Stimulated activated naive CD4-positive, alpha-beta T cell (primary cell): ENCODE data around the gene OGDH.
"Not testable (repeated sequence)": the region's sequence is repeated elsewhere in the genome, so short reads cannot be mapped to it uniquely, and the experiment has no call there.

Experiments
- DNase-seq, 6 experiments: peaks; one replicate each; lab custom pipeline; 2025; lab: John Stamatoyannopoulos, UW

OGDH gene

DNA sequence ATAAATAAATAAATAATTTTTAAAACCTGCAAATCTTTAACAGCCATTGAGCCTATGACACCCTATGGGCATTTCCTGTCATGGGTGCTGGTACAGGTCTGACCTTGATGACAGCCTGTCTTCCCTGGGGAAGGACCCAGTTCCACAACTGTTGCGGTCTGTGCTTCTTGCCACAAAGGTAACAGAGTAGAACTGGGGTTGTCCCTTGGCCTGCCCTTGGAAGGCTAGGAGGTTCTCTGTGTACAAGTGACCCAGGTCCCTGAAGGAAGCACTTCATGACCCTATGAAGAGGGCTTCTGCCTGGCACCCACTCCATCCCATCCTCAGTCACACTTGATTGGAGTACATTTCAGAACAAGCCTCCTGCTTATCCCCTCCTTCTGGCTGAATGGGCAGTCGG is 66.9 kb downstream of the OGDH start:
- DNase-seq = no peak

DNA sequence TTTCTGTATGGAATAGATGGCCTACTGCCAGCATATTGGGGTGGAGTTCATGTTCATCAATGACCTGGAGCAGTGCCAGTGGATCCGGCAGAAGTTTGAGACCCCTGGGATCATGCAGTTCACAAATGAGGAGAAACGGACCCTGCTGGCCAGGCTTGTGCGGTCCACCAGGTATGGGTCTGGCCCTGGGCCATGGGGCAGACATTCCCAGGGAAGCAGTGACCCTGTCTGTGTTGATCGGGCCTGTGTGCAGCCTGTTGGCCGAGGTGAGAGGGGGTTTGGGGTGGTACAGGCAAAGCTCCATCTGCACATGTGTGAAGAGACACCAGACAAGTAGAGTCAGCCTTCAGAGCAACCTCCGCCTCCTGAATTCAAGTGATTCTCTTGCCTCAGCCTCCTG is 67.3 kb downstream of the OGDH start:
- DNase-seq = no peak

DNA sequence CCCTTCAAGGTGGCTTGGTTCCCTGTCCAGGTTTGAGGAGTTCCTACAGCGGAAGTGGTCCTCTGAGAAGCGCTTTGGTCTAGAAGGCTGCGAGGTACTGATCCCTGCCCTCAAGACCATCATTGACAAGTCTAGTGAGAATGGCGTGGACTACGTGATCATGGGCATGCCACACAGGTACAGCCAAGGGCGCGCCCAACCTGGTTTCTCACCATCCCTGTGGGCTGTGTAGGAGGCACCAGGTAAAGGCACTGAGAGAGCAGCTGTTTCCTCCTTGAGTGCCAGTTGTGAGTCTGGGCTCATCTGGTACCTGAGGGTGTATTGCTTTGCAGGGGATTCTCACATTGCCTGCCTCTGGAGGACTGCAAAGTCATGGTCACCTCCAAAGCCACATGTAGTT is 68.0 kb downstream of the OGDH start:
- no peak for DNase-seq

DNA sequence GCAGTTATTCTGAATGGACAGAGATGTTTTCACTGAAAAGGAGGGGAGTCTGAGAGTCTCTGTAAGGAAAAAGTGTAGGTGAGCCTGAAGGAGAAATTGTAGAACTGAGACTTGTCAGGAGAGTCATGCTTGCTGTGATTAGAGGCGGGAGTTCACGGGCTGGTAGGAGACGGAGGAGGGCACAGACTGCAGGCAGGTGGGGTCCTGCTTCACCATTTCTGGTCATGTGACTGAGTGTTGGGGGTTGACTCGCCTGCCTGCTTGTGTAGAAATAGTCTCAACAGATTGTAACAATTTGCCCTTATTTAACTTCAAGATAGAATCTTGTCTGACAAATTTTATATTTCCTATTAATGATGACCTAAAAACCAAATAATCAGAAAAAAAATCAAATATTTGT is 70.3 kb downstream of the OGDH start:
- no peak for DNase-seq

DNA sequence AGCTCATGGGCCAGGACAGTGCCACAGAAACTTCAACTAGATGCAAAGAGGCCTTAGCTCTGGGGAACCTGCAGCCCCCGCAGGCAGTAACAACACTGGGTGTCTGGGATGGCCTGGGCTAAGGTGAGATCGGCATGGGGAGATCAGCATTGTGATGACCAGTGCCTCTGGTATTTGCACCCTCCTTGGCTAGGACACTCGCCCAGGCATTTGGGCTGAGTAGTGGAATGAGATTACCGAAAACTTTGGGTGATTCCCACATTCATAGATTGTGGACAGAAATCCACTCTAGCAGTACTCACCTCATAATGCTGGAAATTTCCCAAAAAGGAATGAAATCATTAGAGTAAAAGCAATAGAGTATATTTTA is 71.7 kb downstream of the OGDH start:
- DNase-seq = no peak

DNA sequence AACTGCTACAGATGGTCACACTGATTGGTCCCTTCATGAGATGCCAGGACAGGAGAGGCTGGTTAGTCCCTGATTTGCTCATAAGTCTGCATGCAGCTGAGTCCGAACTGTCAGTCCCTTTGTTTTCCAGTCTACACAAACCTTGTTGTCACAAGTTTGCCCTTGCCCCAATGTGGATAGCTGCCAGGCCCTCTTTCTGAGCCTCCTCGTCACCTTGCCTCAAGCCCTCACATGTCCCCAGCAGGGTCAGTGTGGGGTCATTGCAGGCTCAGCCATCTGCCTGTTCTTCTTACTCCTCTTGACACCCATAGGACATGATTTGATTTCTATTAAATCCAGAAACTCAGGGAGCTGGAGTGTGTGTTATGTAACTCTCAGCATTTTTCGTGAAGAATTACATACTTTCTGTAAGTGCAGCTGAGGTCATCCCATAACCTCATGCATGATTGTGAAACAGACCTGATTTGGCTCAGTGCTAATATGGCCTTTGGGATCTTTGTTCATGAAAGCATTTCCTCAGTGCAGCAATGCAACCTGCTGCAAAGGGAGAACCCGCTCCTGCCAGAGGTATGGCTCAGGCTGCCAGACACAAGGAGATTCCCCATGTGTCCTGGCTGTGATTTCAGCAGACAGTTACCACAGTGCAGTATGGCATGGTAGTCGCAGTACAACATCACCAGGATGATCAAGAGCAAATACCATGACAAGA is 72.2 kb downstream of the OGDH start:
- DNase-seq = no peak

DNA sequence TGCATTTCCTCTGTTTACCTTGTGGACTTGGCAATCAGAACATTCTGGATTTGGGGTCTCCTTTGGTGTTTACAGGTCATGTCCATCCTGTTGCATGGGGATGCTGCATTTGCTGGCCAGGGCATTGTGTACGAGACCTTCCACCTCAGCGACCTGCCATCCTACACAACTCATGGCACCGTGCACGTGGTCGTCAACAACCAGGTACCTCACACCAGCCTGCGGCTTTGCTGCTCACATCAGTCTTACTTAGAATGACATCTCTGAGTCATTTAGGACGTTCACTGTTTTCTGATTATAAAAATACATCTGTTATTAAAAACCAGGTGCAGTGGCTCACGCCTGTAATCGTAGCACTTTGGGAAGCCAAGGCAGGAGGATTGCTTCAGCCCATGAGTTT is 75.2 kb downstream of the OGDH start:
- DNase-seq = no peak

DNA sequence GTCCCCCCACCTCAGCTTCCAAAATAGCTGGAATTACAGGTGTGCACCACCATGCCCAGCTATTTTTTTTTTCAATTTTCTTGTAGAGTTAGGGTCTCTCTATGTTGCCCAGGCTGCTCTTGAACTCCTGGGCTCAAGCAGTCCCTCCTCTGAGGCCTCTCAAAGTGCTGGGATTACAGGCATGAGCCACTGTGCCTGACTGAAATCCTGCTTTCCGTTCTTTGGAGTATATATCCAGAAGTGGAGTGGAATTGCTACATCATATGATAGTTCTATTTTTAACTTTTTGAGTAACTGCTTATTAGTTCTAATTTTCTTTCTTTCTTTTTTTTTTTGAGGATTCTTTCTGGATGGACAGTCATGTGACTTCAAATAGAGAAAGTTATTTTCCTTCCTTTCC is 79.3 kb downstream of the OGDH start:
- DNase-seq = no peak

DNA sequence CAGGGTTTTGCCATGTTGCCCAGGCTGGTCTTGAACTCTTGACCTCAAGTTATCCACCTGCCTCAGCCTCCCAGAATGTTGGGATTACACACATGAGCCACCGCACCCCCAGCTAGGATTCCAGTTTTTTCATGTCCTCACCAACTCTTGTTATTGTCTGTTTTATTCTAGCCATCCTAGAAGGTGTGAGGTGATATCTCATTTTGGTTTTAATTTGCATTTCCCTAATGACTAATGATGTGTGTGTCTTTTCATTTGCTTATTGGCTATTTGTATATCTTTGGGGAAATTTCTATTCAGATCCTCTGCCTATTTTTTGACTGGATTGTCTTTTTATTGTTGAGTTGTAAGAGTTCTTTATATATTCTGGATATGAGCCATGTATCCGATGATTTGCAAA is 83.0 kb downstream of the OGDH start:
- no peak for DNase-seq

DNA sequence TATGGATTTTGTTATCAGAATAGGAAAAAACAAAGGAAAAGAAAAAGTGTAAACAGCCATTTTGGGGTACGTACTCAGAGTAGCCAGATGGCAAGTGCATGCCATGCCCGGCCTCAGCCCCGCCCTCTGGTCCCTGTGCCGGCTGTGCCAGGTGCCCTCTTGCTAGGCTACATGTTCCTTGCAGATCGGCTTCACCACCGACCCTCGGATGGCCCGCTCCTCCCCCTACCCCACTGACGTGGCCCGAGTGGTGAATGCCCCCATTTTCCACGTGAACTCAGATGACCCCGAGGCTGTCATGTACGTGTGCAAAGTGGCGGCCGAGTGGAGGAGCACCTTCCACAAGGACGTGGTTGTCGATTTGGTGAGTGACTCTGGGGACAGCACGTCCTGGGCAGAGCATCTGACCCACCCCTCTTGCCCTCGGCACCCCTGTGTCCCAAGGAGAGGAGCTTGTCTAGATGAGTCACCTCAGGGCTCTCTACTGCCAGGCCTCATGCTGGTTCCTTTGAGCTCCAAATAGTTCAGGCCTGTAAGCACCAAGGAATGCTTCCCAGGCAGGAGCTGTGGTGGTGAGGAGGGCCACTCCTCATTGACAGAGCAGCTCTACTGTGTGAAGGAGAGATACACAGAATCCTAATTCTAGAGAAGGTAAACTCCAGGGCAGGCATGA is 87.3 kb downstream of the OGDH start:
- DNase-seq = no peak

DNA sequence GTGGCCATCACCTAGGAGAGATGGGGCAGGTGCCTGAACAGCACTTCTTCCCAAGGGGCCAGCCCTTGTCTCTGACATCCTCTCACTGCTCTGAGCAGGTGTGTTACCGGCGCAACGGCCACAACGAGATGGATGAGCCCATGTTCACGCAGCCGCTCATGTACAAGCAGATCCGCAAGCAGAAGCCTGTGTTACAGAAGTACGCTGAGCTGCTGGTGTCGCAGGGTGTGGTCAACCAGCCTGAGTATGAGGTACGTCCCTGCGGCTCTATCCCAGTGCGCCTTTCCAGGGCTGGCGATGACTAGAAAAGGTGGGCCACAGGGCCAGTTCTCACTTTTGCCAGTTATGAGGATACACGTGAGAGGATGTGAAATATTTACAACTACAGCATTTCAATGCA is 87.9 kb downstream of the OGDH start:
- DNase-seq = no peak

DNA sequence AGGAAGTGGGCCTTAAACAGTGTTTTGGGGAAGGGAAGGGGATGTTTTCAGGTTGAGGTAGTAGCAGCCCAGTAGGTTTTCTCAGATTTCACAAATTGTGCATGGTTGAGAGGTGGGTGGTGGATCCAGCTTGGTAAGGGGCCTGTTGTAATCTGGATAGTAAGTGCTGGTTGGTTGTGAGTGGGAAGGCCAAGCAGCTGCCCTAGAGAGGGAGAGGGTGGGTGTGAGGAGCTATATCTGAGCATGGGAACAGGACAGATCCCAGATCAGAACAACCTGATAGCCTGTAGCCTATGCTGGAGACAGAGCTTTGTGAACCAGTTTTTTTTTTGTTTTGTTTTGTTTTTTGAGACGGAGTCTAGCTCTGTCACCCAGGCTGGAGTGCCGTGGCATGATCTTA is 88.3 kb downstream of the OGDH start:
- no peak for DNase-seq

DNA sequence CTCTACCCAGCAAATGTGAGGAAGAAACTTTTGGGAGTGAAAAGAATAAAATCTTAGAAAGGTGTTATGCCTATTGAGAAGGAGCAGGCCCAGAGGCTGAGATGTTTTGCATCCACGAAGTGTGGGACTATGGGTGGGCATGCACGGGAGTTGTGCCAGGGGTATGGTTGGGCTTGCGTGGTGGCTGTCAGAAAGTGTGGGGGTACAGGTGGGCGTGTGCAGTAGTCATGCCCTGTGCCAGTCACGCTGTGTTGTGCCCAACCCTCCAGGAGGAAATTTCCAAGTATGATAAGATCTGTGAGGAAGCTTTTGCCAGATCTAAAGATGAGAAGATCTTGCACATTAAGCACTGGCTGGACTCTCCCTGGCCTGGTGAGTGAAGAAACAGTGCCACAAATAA is 89.3 kb downstream of the OGDH start:
- no peak for DNase-seq

DNA sequence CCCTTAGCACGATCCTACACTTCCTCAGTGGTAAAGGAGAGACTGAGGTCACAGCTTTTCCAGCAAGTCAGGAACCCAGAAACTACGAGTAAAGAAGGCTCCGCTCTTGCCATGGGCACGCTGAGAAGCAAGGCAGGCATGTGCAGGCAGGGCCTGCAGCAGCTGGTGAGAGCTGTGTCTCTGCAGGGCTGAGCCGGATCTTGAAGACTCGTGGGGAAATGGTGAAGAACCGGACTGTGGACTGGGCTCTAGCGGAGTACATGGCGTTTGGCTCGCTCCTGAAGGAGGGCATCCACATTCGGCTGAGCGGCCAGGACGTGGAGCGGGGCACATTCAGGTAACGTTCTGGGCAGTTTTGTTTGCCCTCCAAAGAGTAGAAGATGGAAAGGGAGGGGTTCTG is 90.3 kb downstream of the OGDH start:
- no peak for DNase-seq

DNA sequence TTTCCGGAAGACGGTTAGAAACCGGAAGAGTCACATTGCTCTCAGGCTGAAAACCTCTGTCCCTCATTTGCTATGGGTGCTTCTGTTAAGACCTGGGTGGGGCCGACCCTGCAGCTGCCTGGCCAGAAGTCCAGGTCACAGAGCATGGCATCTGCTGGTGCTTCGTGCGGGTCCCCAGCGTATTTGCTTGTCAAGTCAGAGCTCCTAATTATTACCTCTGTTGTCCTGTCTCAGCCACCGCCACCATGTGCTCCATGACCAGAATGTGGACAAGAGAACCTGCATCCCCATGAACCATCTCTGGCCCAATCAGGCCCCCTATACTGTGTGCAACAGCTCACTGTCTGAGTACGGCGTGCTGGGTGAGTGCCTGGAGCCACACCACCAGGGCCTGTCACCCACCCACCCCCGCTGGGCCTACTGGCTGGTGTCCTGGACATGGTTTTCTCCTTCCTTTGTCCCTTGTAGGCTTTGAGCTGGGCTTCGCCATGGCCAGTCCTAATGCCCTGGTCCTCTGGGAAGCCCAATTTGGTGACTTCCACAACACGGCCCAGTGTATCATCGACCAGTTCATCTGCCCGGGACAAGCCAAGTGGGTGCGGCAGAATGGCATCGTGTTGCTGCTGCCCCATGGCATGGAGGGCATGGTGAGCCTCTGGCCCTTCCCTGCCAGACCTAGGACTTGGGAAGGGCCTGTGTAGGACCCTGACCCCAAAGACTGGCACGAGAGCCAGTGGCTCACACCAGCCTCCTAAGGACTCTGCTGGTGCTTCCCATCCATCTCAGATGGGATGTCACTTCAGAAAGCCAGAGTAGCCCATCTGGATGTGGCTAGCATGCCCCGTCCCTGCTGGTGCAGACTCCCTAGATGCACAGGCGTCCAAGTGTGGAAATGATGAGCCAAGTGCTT is 91.0 kb downstream of the OGDH start:
- no peak for DNase-seq

DNA sequence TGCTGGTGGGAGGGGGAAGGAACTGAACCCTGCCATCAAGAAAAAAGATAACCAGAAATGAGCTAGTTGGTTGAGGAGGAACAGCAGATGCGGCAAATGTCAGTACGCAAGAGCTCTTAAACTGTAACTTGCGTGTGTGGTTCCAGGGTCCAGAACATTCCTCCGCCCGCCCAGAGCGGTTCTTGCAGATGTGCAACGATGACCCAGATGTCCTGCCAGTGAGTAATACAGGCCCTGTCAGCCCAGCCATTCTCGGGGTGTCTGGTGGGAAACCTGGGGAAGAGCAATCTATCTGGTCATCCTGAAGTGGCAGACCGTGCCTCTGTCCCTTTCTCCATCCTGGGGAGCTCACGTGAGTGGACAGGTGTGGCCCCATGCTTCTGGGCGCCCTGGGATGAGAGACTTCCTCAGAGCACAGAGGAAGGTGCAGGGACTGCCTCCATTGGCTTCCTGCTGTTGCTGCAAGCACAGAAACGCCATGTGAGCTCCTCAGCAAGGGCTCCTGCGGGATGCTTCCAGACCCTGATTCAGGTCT is 91.7 kb downstream of the OGDH start:
- DNase-seq = no peak

DNA sequence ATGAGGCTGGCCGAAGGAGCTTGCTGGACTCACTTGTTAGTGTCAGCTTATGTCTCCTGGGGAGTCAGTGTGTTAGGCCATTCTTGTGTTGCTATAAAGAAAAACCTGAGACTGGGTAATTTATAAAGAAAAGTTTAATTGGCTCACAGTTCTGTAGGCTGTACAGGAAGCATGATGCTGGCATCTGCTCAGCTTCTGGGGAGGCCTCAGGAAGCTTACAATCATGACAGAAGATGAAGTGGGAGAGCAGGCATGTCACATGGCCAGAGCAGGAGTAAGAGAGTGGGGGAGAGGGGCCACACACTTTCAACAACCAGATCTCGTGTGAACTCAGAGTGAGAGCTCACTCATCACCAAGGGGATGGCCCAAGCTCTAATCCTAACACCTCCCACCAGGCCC is 93.2 kb downstream of the OGDH start:
- not testable (repeated sequence) for DNase-seq

DNA sequence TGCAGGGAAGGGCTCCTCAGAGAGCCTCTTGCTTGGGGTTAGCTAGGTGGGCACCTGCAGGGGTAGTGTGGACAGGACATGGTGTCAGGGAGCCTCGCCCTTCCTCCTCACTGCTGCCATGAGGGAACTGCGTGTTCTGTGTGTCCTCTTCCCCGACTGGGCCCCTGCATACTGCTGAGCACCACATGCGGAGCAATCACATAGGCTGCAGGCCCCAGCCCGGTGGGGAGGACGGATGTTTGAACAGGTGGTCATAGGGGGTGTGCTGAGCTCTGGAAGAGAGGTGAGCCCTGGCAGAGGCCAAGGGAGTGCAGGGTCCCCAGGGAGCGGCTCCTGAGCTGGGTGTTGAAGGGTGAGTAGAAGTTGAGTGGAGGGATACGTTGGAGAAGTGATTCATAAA is 93.9 kb downstream of the OGDH start:
- no peak for DNase-seq

DNA sequence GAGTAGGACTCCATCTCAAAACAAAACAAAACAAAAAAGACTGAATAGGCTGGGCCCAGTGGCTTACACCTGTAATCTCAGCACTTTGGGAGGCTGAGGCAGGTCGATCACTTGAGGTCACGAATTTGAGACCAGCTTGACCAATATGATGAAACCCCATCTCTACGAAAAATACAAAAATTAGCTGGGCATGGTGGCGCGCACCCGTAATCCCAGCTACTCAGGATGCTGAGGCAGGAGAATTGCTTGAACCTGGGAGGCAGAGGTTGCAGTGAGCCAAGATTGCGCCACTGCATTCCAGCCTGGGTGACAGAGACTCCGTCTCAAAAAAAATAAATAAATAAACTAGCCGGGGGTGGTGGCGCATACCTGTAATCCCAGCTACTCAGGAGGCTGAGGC is 97.0 kb downstream of the OGDH start:
- DNase-seq = not testable (repeated sequence)

DNA sequence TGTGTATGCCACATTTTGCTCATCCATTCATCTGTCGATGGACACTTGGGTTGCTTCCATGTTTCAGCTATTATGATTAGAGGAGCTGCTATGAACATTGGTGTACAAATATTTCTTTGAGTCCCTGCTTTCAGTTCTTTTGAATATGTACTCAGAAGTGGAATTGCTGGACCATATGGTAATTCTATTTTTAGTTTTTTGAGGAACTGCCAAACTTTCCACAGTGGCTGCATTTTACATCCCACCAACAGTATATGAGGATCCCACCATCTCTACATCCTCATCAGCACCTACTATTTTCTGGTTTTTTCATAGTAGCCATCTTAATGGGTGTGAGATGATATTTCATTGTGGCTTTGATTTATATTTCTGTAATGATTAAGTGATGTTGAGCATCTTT is 97.5 kb downstream of the OGDH start:
- DNase-seq = no peak

DNA sequence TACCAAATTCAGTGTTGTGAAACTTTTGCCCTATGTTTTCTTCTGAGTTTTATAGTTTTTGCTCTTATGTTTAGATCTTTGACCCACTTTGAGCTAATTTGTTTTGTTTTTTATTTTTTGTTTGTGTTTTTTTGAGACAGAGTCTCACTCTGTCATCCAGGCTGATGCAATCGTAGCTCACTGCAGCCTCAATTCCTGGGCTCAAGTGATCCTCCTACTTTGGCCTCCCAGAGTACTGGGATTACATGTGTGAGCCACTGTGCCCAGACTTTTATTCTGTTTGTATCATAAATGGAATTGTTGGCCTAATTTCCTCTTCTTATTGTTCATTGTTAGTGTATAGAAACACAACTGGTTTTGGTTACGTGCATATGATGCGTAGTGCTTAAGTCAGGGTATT is 99.0 kb downstream of the OGDH start:
- no peak for DNase-seq

DNA sequence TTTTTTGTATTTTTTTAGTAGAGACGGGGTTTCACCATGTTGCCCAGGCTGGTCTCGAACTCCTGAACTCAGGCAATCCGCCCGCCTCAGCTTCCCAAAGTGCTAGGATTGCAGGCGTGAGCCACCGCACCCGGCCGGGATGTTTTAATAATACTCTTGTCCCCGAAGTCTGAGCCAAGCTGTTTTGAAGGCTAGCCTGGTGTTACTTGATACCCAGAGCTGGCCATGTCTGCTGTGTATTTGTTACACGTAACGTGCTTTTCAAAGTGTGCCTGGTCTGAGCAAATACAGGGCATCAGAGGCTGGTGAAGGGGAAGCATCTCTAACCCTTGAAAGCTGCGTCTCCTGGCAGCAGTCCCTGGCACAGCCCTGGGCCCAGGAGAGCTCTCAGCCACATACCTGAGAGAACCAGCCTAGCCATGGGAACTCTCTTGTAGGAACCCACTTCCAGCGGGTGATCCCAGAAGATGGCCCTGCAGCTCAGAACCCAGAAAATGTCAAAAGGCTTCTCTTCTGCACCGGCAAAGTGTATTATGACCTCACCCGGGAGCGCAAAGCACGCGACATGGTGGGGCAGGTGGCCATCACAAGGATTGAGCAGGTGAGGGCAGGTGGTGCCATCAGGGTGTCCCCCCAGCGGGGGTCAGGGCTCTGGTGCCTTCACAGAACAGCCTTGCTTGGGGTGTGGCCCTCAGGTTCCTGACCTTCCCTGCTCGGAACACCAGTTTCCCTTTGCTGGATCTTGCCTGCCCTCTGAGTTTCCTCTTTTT is 100.5 kb downstream of the OGDH start:
- no peak for DNase-seq
